Muscle layer of duodenum (tissue), 2 donors: ENCODE data around the gene TNS3.

Experiments
- H3K27ac ChIP-seq: one replicate; pipeline ENCODE4 v1.7.0; 2013; ENCODE audit warnings: mild to moderate bottlenecking, low read length
- H3K27me3 ChIP-seq: one replicate; pipeline ENCODE4 v1.7.0; 2013; ENCODE audit warnings: low read depth, mild to moderate bottlenecking, control low read depth, low read length
- H3K36me3 ChIP-seq, 2 donors: one replicate each; pipeline ENCODE4 v1.7.0; 2013; ENCODE audit warnings: low read length in 2 of 2, control low read depth in 1 of 2, mild to moderate bottlenecking in 1 of 2; ENCODE audit not compliant: insufficient read depth in 2 of 2, control insufficient read depth in 1 of 2
- H3K4me1 ChIP-seq, 2 donors: one replicate each; pipeline ENCODE4 v1.7.0; 2013; ENCODE audit warnings: low read length in 2 of 2, mild to moderate bottlenecking in 2 of 2, control low read depth in 1 of 2, moderate library complexity in 1 of 2; ENCODE audit not compliant: insufficient read depth in 2 of 2, control insufficient read depth in 1 of 2
- H3K4me3 ChIP-seq, 2 donors: one replicate each; pipeline ENCODE4 v1.7.0; 2013; ENCODE audit warnings: low read length in 2 of 2, low read depth in 1 of 2, mild to moderate bottlenecking in 1 of 2
- H3K9me3 ChIP-seq, 2 donors: one replicate each; pipeline ENCODE4 v1.7.0; 2013; ENCODE audit warnings: low read length in 2 of 2, control low read depth in 1 of 2, mild to moderate bottlenecking in 1 of 2; ENCODE audit not compliant: control insufficient read depth in 1 of 2
- donor health status: healthy.

The TNS3 gene

DNA sequence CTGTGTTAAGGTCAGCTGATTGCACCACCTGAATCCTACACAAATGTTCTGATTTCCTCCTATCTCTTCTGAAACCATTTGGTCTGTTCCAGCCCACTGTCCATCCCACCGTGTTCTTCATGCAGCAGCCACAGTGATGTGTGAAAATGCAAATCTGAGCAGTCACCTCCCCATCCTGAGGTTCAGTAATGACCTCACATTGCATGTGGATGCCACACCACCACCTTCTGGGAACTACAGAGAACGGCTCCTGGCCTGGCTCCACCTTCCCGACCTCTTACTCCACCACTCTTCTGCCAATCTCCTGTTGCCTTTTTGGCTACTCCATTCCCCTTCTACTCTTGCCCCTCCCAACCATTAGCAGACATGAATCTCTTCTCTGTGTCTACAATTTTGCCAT is 244.4 kb downstream of the TNS3 start:
- H3K9me3 ChIP-seq = no peaks in the 10 kb centered on the region
- H3K4me3 ChIP-seq = no peak overlapping the region
- peaks cover 0 to 11% of the 10 kb centered on the region in 2 donors for H3K4me1 ChIP-seq
- H3K36me3 ChIP-seq = peaks cover 0 to 1% of the 10 kb centered on the region in 2 donors
- H3K27ac ChIP-seq = no peak overlapping the region
- no peaks in the 10 kb centered on the region for H3K27me3 ChIP-seq

GRCh38 chr7:47336472-47337425 is 245.2 kb downstream of the TNS3 start:
- Histone ChIP-seq H3K27ac (no peak overlapping the region), H3K36me3 (no peaks in the 10 kb centered on the region), H3K4me1 (peaks cover 0 to 11% of the 10 kb centered on the region in 2 donors), H3K27me3 (no peaks in the 10 kb centered on the region), H3K9me3 (no peaks in the 10 kb centered on the region), H3K4me3 (no peak overlapping the region)

DNA sequence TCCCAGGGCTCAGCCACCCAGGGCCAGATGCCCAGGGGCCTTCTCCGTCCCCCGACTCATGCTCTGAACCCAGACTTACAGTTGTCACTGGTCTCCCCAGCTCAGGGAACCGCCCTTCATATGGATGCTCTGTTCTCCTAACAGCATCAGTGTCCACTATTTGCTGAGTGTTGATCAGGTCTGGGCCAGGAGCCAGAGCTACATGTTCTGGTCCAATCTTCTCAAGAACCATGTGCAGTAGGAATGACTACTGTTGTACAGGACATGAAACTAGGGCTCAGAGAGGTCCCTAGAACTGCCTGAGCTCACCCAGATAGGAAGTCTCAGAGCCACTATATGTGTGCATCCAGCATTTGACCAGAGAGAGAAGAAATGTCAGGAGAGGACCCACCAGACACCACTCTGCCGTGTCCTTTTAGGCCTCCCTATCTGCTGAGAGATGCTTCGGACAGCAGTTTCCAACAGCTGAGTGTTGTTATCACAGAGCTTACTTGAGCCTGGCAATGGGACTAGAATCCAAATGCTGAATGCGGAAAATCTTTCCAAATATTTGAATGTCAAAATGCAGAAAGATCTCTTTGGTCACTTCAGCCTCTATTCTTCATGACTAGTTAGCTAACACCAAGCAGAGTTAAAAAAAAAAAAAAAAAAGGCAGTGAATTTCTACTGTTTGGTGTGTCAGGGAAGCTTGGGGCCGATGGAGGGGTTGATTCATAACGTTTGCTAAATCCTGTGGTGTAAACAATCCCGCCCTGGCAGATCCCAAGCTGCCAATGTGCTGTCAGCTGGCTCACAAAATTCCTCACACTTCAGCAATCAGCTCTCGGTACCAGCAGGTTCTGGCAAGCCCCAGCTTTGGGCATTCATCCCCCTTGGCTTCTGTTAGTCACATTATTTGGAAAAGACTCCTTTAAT is 246.1 kb downstream of the TNS3 start:
- H3K9me3 ChIP-seq = no peaks in the 10 kb centered on the region
- no peak overlapping the region for H3K4me3 ChIP-seq
- no peaks in the 10 kb centered on the region for H3K27me3 ChIP-seq
- no peaks in the 10 kb centered on the region for H3K36me3 ChIP-seq
- H3K27ac ChIP-seq = no peak overlapping the region
- H3K4me1 ChIP-seq = peaks cover 0 to 11% of the 10 kb centered on the region in 2 donors

DNA sequence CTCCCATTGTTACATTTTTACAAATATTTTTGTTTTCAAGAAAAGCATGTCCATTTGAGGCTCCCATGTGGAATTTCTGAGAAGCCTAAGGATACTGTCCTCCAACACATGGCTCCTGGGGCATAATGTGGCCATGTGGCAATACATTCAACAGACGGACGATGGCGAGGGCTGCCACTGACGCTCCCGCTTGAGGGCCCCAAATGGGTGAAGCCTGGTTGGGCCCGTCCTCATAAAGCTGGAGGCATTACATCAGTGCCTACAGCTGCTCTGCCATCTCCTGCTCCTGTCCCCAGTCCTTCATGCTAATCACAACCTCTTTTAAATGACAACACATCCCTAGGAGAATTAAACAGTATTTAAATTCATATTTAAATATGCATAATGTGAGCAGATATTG is 246.8 kb downstream of the TNS3 start:
- H3K9me3 ChIP-seq = no peaks in the 10 kb centered on the region
- H3K27me3 ChIP-seq = no peaks in the 10 kb centered on the region
- peaks cover 0 to 4% of the 10 kb centered on the region in 2 donors for H3K36me3 ChIP-seq
- no peak overlapping the region for H3K27ac ChIP-seq
- H3K4me1 ChIP-seq = peaks cover 0 to 14% of the 10 kb centered on the region in 2 donors
- no peak overlapping the region for H3K4me3 ChIP-seq

GRCh38 chr7:47333959-47334358 is 248.0 kb downstream of the TNS3 start:
- H3K27ac ChIP-seq = no peak overlapping the region
- no peak overlapping the region for H3K4me3 ChIP-seq
- no peaks in the 10 kb centered on the region for H3K9me3 ChIP-seq
- no peaks in the 10 kb centered on the region for H3K27me3 ChIP-seq
- peaks cover 0 to 20% of the 10 kb centered on the region in 2 donors for H3K4me1 ChIP-seq
- H3K36me3 ChIP-seq = peaks cover 0 to 5% of the 10 kb centered on the region in 2 donors

GRCh38 chr7:47333554-47333887 is 248.4 kb downstream of the TNS3 start:
- Histone ChIP-seq H3K4me1 (peaks cover 2 to 23% of the 10 kb centered on the region in 2 donors), H3K27me3 (no peaks in the 10 kb centered on the region), H3K9me3 (no peaks in the 10 kb centered on the region), H3K36me3 (peaks cover 0 to 5% of the 10 kb centered on the region in 2 donors), H3K27ac (no peak overlapping the region), H3K4me3 (no peak overlapping the region)

DNA sequence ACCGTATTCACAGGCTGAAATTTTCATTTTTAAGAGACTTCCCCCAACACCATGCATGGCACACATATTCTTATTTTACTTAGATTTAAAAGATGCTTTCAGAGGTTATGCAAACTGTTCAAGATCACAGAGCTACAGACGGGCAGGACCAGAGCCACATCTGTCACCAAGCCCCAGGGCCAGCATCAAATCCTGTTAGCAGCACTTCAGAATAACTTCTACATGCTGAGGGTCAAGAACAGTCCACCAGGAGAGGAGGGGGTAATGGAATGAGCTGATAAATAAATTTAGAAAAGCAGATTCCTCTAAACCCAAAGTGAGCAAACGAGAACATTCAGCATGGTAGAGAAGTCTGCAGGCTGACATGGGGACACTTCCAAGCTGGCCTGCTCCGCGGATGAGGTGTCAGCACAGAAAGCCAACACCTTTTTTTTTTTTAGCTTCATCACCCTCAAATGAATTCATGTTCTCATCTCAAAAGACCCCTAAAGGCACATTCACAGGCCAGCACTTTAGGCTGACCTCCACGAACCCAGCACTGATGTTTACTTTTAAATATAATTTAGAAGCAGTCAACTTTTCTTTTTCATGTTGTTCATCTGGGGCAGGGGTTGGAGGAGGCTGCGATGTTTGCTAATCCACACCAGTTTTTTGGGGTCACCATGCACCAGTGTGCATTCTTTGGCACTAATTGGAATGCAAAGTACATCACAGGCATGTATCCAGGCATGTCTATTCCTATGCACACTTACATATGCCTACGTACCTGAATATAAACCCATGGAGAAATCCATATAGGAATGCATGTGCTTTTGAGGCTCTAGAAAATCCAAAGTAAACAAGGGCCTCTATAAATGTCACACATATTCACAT is 249.0 kb downstream of the TNS3 start:
- peaks cover 5 to 27% of the 10 kb centered on the region in 2 donors for H3K4me1 ChIP-seq
- no peak overlapping the region for H3K27ac ChIP-seq
- H3K27me3 ChIP-seq = no peaks in the 10 kb centered on the region
- no peak overlapping the region for H3K4me3 ChIP-seq
- H3K9me3 ChIP-seq = no peaks in the 10 kb centered on the region
- peaks cover 0 to 5% of the 10 kb centered on the region in 2 donors for H3K36me3 ChIP-seq

DNA sequence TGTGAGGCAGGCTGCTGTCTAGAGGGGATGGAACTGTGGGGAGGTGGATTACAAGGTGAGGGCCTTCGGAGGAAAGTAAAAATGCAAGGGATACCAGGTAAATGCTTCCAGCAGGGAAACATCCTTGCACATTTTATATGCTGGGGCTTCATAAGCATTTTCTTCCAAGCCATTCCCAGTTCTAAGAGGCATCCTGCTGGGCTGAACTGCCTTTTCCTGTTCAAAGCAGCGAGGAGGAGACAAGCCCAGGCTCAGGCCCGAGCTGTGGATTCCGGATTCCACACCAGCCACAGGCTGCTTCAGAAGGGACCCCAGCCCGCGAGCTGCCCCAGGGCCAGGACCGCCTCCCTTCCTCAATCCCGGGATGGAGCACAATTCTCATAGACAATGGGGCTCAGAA is 249.7 kb downstream of the TNS3 start:
- H3K4me1 ChIP-seq = peaks cover 5 to 34% of the 10 kb centered on the region in 2 donors
- H3K4me3 ChIP-seq = no peak overlapping the region
- peaks cover 0 to 5% of the 10 kb centered on the region in 2 donors for H3K36me3 ChIP-seq
- H3K9me3 ChIP-seq = no peaks in the 10 kb centered on the region
- no peaks in the 10 kb centered on the region for H3K27me3 ChIP-seq
- H3K27ac ChIP-seq = no peak overlapping the region

- Histone ChIP-seq H3K9me3 (no peaks in the 10 kb centered on the region), H3K27ac (no peak overlapping the region), H3K36me3 (peaks cover 0 to 5% of the 10 kb centered on the region in 2 donors), H3K4me3 (no peak overlapping the region), H3K27me3 (no peaks in the 10 kb centered on the region), H3K4me1 (peaks cover 9 to 36% of the 10 kb centered on the region in 2 donors)
Measured at GRCh38 chr7:47331179-47331565, 250.7 kb downstream of the TNS3 start.

DNA sequence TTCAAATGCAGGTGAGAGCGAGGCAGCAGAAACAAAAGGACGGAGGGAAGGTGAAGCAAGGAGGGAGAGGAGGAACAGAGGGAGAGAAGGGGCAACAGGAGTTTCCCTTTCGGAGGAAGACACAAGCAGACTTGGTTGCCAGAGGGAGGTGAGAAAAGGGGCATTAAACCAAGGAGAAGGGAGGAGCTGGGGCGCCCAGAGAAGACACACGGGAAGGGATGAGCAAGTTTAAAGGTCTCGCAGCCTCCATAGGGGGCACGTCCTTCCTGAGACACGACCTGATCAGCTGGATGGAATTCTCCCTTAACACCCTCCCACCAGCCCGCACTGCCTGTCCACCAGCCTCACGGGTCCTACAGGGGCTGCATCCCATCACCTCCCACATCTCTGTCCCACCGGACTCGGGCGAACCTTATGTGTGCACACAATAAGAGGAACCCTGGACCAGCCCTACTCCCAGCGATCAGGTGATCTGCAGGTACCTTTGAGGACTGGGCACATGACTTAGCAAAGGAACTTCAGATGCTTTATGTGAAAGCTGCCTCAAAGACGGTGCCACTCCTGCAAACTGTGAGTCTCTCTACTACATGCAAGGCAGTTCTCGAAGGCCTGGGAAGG is 251.2 kb downstream of the TNS3 start:
- H3K27ac ChIP-seq = no peak overlapping the region
- H3K4me1 ChIP-seq = peaks cover 9 to 32% of the 10 kb centered on the region in 2 donors
- H3K4me3 ChIP-seq = no peak overlapping the region
- no peaks in the 10 kb centered on the region for H3K9me3 ChIP-seq
- H3K36me3 ChIP-seq = peaks cover 0 to 5% of the 10 kb centered on the region in 2 donors
- H3K27me3 ChIP-seq = no peaks in the 10 kb centered on the region
